OCI-LY1 (cell line): ENCODE results near the gene AARSD1.

Source experiments
- EZH2 ChIP-seq: fragments of 200-600 bp; sonication (generic), shearing (Covaris generic); IDR thresholded peaks from 2 replicates; pipeline ENCODE4 v1.8.0; 2017; ENCODE audit warnings: borderline replicate concordance, mixed run types, mild to moderate bottlenecking, antibody characterized with exemption, low read length, moderate library complexity, mixed read lengths
- TF ChIP-seq, protein P1 (sequence below): fragments of 200-600 bp; sonication (generic), shearing (Covaris generic); IDR thresholded peaks from 2 replicates; pipeline ENCODE4 v1.5.1; 2017; ENCODE audit warnings: mild to moderate bottlenecking, antibody characterized with exemption, low read length, moderate library complexity, mixed read lengths

GRCh38 chr17:42985225-42985624, 21.0 kb upstream of the AARSD1 start:
- TF ChIP-seq, protein P1, sequence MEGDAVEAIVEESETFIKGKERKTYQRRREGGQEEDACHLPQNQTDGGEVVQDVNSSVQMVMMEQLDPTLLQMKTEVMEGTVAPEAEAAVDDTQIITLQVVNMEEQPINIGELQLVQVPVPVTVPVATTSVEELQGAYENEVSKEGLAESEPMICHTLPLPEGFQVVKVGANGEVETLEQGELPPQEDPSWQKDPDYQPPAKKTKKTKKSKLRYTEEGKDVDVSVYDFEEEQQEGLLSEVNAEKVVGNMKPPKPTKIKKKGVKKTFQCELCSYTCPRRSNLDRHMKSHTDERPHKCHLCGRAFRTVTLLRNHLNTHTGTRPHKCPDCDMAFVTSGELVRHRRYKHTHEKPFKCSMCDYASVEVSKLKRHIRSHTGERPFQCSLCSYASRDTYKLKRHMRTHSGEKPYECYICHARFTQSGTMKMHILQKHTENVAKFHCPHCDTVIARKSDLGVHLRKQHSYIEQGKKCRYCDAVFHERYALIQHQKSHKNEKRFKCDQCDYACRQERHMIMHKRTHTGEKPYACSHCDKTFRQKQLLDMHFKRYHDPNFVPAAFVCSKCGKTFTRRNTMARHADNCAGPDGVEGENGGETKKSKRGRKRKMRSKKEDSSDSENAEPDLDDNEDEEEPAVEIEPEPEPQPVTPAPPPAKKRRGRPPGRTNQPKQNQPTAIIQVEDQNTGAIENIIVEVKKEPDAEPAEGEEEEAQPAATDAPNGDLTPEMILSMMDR, result no peak
- TF ChIP-seq EZH2, result no peak
